Kidney tubule cell (primary cell): ENCODE results near the gene SLAIN1.

Experiments
- DNase-seq: peaks from one replicate; pipeline ENCODE4 v3.0.0-alpha.2; 2018; ENCODE audit warnings: low spot score

Gene SLAIN1

GRCh38 chr13:77751513-77752456, 54.3 kb downstream of the SLAIN1 start:
- peak; percentile 56 for DNase-seq

- no peak for DNase-seq
Observed at GRCh38 chr13:77752512-77753069, 55.1 kb downstream of the SLAIN1 start.

GRCh38 chr13:77760893-77761292, 63.4 kb downstream of the SLAIN1 start:
- no peak for DNase-seq

- DNase-seq: no peak
Observed at GRCh38 chr13:77767413-77767812, 69.9 kb downstream of the SLAIN1 start.

- DNase-seq: no peak
Observed at GRCh38 chr13:77774181-77774580, 76.7 kb downstream of the SLAIN1 start.

- no peak for DNase-seq
Observed at GRCh38 chr13:77776704-77777103, 79.2 kb downstream of the SLAIN1 start.

GRCh38 chr13:77779552-77780272, 82.2 kb downstream of the SLAIN1 start:
- DNase-seq: peak; percentile 80

- no peak for DNase-seq
Observed at GRCh38 chr13:77781808-77782207, 84.3 kb downstream of the SLAIN1 start.

- DNase-seq: no peak
Observed at GRCh38 chr13:77784515-77784914, 87.0 kb downstream of the SLAIN1 start.

GRCh38 chr13:77786695-77787287, 89.3 kb downstream of the SLAIN1 start:
- DNase-seq: no peak

- DNase-seq: no peak
Observed at GRCh38 chr13:77789376-77789775, 91.9 kb downstream of the SLAIN1 start.

- DNase-seq: no peak
Observed at GRCh38 chr13:77800219-77800618, 102.7 kb downstream of the SLAIN1 start.

- DNase-seq: no peak
Observed at GRCh38 chr13:77806518-77806917, 109.0 kb downstream of the SLAIN1 start.

- no peak for DNase-seq
Observed at GRCh38 chr13:77807431-77808135, 110.1 kb downstream of the SLAIN1 start.

GRCh38 chr13:77810430-77810829, 112.9 kb downstream of the SLAIN1 start:
- peak; percentile 17 for DNase-seq

- no peak for DNase-seq
Observed at GRCh38 chr13:77810878-77811277, 113.4 kb downstream of the SLAIN1 start.

GRCh38 chr13:77811381-77811780, 113.9 kb downstream of the SLAIN1 start:
- no peak for DNase-seq

GRCh38 chr13:77811981-77812380, 114.5 kb downstream of the SLAIN1 start:
- no peak for DNase-seq
